HG02623 (cell line): ENCODE results near the gene RPP30.
"Not testable (repeated sequence)": the region's sequence is repeated elsewhere in the genome, so short reads cannot be mapped to it uniquely, and the experiment has no call there.

ENCODE experiments used
- ATAC-seq: cut with Tn5 transposase; IDR thresholded peaks from one replicate; pipeline ENCODE4 v1.9.1; 2021; ENCODE audit warnings: moderate library complexity; ENCODE audit not compliant: unreplicated experiment

RPP30 gene

DNA sequence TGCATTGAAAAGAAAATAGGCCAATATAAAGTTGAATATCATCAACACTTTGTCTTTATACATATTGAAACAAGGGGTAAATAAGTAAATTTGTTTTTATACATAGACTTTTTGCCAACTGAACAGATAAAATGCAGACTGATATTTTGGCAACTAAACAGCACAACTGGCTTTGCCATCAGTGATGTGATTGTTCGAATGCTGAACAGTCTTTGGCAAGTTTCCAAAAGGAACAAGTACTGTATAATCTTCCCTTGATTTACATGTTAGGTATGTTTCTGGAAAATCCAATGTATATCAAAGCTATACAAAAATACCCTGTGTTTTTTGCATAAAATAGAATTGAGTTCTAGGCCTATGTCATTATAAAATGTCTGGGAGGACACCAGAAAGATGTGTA lies 67.3 kb downstream of the RPP30 start:
- ATAC-seq: no peak

GRCh38 chr10:90939648-90940047 lies 67.9 kb downstream of the RPP30 start:
- ATAC-seq: no peak

- not testable (repeated sequence) for ATAC-seq
These were observed 71.2 kb downstream of the RPP30 start for GRCh38 chr10:90942980-90943379.

- no peak for ATAC-seq
These were observed 73.0 kb downstream of the RPP30 start for GRCh38 chr10:90944749-90945148.

DNA sequence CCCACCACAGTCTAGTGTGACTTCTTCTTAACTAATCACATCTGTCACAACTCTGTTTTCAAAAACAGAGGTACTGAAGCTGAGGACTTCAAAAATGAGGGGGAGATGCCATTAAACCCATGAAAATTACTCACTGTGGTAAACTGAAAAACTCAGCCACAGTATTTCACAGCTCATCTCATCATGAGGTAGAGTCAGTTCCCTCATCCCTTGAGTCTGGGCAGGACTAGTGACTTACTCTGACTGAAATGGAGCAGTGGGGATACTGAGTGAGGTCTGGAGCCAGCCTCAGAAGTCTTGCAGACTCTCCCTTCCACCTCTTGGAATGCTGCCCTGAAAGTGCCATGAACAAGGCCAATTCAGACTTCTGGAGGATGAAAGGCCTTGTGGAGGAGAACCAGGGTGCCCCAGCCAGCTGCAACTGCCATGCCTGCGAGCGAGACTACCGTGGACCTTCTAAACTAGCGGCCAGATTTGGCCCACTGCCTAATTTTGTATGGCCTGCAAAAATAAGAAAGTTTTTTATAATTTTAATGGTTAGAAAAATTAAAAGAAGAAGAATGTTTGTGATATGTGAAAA lies 73.8 kb downstream of the RPP30 start:
- no peak for ATAC-seq

DNA sequence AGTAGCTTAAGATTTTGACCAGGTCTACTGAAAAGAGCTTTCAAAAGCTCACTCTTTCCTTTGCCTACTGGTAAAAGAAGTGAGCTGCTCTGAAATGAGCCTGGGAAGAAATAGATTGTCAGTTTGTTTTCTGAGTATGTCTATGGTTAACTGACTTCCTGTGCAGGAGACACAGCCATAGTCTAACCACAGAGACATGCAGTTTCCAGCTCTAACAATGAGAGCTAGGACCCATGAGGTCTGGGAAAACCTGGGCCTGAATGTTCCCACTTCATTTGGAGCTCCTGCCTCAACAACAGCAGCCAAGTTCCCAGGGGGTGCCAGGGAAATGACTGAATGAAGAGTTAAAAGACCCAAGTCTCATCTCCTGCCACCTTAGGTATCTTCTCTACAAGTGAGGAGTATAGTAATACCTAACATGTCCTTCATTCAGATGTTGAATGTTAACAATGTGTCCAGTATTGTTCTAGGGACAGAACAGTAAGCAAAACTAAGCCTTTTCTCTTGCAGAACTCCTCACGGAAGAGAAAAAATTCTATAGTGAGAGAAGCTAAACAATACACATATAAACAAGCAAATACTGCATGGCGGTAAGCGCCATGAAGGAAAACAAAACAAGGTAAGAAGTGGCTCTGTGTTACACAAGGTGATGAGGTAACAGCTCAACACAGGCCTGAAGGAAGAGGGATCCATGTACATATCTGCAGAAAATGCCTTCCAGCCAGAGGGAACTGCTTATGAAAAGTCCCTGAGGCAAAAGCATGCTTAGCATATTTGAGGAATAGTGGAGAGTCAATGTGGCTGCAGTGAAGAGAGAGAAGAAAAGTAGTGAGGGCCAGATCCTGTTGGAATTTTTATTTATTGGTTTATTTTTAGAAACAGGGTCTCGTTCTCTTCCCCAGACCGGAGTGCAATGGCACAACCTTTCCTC lies 75.5 kb downstream of the RPP30 start:
- ATAC-seq: peak; percentile 57
